ENCODE data around the gene TOP2A.

Gene TOP2A

DNA sequence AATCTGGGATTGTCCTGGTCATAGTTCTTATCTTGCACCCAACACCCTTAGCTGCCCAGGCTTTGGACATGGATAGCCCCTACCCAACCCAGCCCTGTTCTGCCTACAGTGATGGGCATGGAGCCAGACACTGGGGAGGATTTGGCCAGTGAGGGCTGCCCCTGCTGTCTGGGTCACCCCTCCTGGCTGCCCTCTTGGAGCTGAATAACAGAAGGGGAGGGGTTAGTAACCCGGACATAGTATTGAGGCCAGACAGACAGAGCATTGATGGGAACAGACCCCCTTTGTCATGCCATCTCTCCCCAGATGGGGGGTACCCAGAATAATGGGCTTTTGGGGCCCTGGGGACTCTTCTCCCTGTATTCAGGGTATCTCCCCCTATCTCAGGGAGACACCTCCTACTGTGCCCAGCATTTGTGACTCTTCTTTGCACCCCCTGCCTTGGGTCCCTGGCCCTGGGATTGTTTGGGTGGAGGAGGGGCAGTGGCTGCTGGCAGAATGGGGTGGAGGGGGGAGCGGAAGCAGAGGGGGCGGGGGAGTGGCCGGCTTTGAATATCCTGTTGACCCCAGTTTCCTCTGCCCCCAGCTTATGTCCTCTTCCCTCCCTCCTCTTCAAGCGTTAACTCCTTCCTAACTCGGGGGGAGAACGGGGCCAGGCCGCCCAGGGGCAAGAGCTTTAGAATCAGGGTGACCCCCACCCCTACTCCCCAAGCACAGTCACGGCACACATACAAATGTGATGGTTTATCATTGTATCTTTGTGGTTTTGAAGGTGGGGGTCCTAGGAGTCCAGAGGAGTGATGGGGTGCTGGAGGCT lies 70.2 kb downstream of the TOP2A start:
- no peak for DNase-seq (ENCODE audit: low read depth, low spot score)

- DNase-seq (ENCODE audit: low read depth, low spot score): no peak
Measured at GRCh38 chr17:40346765-40347158, 70.9 kb downstream of the TOP2A start.

GRCh38 chr17:40345994-40346764 lies 71.5 kb downstream of the TOP2A start:
- no peak for DNase-seq (ENCODE audit: low read depth, low spot score)

DNA sequence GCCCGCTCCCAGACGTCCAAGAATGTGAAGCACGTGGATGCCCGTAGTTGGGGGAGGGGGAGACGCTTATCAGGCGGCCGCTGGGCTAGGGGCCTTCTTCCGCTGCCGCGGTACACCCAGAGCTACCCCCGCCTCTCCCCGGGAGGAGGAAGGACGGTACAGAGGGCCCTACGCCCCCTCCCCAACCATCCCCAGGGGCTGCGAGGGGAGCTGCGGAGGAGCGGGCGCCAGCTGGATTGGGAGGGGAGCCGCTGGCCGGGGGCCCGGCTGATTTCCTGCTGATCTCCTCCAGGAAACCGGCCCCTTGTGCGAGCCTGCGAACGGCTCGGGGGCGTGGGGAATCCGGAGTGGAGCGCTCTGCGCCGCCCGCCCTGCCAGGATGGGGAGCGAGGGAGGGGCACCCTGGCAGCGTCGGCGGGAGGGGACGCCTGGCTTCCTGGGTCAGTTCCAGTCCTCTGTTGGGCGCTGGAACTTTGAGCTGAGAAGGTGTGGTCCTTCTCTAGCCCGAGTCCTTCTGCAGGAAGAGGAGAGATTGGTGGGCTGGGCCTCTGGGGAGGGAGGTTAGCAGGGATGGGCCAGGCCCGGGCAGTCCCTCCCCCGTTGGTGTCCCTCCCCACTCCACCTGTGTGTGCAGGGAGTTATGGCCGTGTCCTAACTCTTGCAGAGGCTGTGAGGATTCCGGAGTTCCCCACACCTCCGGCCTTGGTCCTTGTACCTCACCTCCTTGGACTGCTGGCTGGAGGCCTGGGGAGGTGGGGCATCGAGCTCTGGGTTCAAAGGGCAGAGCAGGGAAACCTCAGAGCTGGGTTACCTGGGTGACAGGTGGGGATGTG lies 72.3 kb downstream of the TOP2A start:
- no peak for DNase-seq (ENCODE audit: low read depth, low spot score)

GRCh38 chr17:40344421-40345160 lies 73.1 kb downstream of the TOP2A start:
- no peak for DNase-seq (ENCODE audit: low read depth, low spot score)

DNA sequence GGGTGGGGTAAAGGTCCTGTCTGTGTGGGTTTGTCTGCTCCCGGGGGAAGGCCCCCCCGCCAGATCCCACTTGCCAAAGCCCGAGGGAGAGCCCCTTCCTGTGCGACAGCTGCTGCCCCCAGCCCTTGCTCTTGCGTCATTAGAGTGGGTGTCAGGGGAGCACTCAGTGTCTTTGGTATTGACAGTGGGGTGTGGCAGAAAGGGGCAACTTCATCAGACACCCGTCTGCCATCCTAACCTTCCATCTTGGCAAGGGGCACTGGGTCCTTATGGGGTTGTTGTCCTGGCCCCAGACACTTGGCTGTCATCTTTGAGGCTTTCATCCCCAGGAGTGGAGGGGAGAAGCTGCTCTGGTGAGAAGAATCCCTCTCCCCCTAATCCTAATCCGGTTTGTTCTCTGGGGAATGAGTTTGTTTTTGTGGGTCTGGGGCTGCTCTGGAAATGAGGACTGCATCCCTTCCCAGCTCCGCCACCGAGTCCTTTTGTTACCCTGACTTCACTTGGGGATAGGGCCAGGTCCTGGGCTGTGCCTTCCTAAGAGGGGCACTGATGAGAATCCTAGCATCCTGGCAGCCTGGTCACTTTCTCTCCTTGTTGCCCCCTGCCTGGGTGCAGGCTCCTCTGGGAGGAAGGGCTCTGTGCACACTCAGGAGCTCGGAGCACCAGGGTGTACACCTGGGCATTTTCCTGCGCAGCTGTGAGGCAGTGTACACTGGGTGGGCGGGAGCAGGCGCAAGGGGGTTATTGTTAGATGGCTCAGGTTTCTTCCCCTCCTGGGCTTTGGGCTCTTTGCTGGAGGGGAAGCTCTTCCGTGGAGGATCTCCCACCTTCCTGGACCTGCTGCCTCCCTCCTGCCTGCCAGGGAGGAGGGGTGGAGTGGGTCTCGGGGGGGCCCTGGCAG lies 74.2 kb downstream of the TOP2A start:
- no peak for DNase-seq (ENCODE audit: low read depth, low spot score)

DNA sequence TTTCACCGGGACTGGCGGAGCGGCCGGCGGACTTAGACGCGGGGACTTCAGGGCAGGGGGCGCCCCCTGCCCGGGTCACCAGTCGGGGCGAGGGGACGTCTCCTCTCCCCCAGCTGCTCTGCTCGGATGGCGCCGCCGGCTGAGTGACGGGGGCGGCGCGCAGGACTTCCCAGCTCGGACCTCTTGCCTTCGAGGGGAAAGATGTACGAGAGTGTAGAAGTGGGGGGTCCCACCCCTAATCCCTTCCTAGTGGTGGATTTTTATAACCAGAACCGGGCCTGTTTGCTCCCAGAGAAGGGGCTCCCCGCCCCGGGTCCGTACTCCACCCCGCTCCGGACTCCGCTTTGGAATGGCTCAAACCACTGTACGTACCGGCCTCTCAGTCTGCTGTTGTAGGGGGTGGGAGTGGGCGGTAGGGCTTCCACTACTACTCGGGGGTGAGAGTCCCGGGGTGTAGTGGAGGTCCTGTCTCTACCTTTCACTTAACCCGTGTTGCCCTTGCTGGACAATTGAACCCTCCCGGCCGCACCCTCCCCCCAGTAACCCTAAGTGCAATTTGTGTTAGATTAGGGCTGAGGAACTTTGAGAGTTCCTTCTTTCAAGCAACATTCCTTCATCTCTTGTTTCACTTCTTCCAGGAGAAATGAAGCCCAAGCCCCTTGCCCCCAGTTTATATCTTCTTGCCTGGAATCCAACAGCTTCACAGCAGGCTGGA lies 75.0 kb downstream of the TOP2A start:
- DNase-seq (ENCODE audit: low read depth, low spot score): no peak

GRCh38 chr17:40341808-40342503 lies 75.7 kb downstream of the TOP2A start:
- no peak for DNase-seq (ENCODE audit: low read depth, low spot score)

DNA sequence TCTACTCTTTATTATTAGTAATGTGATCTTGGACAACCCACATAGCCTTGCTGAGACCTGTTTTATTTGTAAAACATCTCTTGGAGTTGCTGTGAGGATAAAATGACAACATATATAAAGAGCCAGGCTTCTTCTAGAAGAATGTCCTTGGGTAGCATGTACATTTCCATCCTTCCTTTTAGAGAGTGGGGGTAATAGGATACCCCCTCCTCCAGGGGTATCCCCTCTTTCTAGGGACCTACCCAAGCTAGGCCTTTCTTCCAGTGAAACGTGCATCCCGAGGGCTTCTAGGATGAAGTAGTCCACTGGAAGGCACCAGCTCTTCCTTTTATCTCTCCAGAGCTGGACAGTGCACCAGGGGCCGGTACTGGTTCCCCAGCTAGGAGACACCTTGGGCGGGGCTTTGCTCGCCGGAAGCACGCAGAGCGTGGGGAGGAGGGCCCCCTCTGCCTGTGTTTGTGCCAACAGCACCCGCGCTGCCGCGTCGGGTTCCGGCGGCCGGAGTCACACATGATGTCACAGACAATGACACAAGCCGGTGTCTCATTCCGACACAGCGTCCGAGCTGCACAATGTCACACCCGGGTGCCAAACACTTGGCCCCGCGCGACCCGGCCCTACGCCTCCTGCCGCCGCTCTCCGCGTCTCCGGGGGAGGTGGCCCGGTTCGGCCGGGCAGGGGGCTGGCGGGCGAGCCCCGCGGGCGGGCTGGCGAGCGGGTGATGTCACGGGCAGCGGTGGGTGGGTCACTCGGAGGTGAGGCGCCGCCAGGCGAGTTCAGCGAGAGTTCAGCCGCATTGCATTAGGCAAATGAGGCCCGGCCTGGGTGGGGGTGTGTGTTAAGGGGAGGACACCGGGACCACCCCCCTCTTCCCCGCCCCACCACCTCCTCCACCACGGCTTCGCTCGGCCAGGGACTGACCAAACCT lies 76.6 kb downstream of the TOP2A start:
- no peak for DNase-seq (ENCODE audit: low read depth, low spot score)

DNA sequence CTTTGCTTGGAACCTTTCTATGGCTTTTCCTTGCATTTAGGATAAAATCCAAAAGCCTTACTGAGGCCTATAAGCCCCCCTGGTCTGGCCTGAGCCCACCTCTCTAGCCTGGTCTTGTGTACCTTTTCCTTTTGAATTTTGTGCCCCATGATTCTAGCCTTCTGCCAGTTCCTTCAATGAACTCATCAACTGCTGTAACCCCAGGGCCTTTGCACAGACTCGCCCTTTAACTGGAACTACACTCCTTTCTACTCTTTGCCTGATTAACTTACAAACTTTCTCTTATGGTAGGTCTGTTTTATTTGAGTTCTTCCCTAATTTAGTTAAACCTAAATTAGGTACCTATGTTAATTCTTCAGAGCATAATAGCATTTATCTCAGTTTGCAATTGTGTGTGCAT lies 77.4 kb downstream of the TOP2A start:
- DNase-seq (ENCODE audit: low read depth, low spot score): no peak

DNA sequence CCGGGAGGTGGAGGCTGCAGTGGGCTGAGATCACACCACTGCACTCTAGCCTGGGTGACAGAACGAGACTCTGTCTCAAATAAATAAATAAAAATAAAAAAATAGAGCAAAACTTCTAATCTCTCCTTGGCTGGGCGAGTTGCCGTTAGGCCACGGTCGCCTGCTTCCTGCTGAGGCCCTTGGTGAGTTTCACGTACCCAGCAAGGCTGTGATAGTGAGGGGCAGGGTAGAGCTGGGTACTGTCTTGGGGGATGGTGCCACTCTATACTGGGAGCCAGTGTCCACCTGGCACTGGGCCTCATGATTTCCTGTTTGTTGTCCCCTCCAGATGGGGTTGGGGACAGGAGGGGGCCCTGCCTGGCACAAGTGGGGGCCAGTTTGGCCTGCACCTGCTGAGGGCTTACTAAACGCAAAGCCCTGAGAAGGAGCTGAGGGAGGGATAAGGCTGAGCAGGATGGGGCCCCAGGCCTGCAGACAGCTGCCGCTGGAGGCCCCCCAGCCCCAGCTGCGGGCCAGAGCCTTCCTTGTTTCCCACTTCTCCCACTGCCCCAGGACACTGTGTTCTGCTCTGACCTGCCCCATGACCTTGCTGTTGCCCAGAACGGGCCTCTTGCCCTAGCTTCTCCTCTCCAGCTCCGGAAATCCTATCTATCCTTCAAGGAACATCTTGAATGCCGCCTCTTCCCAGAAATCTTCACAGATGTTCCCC lies 78.6 kb downstream of the TOP2A start:
- no peak for DNase-seq (ENCODE audit: low read depth, low spot score)

Measured in iPS DF 19.7 (cell line).